ENCODE results near the gene PALMD.

PALMD gene

GRCh38 chr1:99702221-99702620, 56.3 kb downstream of the PALMD start:
- DNase-seq (ENCODE audit: low spot score): no peak

DNA sequence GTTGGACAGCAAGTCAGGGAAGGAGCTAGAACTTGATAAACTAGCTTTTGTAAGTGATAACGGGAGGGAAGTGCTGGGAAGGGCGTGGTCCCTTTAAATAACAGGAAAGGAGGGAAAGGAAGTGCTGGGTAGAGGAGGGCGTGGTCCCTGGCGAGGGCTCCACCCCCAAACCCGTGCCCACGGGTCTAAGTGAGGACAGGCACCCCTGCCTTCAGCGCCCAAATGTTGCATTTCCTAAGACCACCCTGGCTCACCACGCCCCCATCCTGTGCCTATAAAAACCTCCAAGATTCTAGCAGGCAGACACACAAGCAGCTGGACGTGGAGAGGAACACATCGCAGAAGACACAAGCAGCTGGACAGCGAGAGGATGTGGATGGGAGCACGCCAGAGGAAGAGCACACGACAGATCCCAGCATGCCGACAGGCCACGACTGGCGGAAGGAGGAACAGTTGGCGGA, 58.5 kb downstream of the PALMD start:
- no peak for DNase-seq (ENCODE audit: low spot score)

GRCh38 chr1:99705385-99705784, 59.5 kb downstream of the PALMD start:
- DNase-seq (ENCODE audit: low spot score): no peak

DNA sequence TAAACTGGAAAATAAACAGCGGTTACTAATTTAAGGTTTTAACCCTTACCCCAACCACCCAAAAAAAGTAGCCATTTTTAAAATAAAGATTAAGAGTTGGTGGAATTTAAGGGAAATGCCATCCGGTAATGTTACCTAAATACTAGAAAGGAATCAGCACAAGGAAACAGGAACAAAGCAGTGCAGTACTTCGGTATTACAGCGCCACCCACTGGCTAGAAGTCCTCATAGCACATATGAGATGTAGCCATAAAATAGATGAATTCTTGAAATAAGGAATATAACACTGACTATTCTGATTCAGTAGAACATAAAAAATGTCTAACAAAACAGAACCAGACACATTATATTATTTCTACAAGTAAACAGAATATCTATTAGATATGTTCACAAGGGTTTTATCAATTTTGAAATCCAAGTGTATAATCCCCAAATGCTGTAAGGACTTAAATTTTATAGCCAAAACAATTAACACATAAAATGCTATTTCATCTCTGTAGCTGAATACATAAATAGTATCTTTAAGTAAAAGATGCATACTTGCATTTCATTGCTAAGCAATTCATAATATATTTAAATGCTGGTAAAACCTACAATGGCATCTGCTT, 61.7 kb downstream of the PALMD start:
- peak; percentile 66 for DNase-seq (ENCODE audit: low spot score)

- no peak for DNase-seq (ENCODE audit: low spot score)
Measured at GRCh38 chr1:99710994-99711393, 65.1 kb downstream of the PALMD start.

- no peak for DNase-seq (ENCODE audit: low spot score)
Measured at GRCh38 chr1:99713006-99713405, 67.1 kb downstream of the PALMD start.

- DNase-seq (ENCODE audit: low spot score): no peak
Measured at GRCh38 chr1:99717005-99717404, 71.1 kb downstream of the PALMD start.

DNA sequence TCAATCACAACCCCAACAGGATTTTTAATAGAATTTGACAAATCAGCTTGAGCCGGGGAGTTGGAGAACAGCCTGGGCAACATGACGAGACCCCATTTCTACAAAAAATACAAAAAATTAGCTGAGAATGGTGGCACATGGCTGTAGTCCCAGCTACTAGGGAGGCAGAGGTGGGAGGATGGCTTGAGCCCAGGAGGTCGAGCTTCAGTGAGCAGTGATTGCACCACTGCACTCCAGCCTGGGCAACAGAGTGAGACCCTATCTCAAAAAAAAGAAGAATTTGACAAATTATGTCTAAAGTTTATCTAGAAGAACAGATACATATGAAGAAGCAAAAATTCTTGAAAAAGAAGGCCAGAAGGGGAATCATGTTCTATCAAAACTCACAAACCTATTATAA, 77.3 kb downstream of the PALMD start:
- DNase-seq (ENCODE audit: low spot score): no peak

DNA sequence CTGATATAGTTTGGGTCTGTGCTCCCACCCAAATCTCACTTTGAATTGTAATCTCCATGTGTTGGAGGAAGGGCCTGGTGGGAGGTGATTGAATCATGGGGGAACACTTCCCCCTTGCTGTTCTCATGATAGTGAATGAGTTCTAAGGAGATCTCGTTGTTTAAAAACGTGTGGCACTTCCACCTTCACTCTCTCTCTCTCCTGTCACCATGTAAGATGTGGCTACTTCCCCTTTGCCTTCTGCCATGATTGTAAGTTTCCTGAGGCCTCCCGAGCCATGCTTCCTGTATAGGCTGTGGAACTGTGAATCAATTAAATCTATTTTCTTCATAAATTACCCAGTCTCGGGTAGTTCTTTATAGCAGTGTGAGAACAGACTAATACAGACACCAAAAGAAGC, 80.1 kb downstream of the PALMD start:
- no peak for DNase-seq (ENCODE audit: low spot score)

GRCh38 chr1:99726407-99726806, 80.5 kb downstream of the PALMD start:
- DNase-seq (ENCODE audit: low spot score): no peak

DNA sequence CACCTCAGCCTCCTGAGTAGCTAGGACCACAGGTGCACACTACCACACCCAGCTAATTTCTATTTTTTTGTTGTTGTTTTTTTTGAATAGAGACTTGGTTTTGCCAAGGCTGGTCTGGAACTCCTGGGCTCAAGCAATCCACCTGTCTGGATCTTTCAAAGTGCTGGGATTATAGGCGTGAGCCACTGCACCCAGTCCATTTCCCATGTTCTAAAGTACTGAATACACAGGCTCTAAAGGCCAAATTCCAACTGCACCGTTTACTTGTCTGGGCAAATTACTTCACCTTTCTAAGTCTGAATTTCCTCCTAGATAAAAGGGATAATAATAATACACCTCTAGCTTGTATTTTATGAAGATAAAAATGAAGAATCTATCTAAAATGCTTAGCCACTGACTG, 80.9 kb downstream of the PALMD start:
- DNase-seq (ENCODE audit: low spot score): no peak

GRCh38 chr1:99727575-99728185, 81.8 kb downstream of the PALMD start:
- DNase-seq (ENCODE audit: low spot score): no peak

- DNase-seq (ENCODE audit: low spot score): no peak
Measured at GRCh38 chr1:99728494-99729235, 82.8 kb downstream of the PALMD start.

GRCh38 chr1:99731384-99731783, 85.5 kb downstream of the PALMD start:
- DNase-seq (ENCODE audit: low spot score): no peak

- DNase-seq (ENCODE audit: low spot score): no peak
Measured at GRCh38 chr1:99735852-99736251, 89.9 kb downstream of the PALMD start.

- DNase-seq (ENCODE audit: low spot score): no peak
Measured at GRCh38 chr1:99737016-99737415, 91.1 kb downstream of the PALMD start.

DNA sequence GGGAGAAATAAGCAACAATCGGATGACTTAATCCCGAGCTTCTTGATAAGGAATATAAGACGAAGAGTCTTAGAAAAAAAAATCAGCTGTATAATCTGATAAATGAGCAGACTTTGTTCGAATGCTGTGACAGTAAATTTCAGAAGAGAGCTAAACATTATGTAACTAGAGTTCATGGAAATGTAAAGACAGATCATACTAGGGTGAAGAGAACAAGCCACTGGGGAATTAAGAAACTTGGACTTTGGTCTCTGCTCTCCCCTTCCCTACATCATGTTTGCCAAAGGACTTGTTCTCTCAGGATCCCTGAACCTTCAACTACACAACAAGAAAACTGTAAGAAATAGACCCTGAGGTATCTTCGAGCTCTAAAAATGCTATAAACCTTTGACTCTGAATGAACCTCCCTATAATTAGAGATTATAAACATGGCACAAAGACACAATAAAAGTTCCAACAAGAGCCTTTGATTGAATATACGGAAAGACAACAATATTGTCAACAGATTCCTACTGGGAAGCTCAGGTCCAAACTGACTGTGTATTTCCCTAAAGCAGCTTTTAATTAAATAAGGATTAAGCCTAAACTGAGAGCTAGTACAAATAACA, 93.0 kb downstream of the PALMD start:
- DNase-seq (ENCODE audit: low spot score): no peak

GRCh38 chr1:99740141-99740540, 94.2 kb downstream of the PALMD start:
- DNase-seq (ENCODE audit: low spot score): no peak
